Liver (tissue), 9 donors: Measurements from ENCODE around the gene LIMS2. TPM values are rescaled to one million over a fixed set of nuclear protein-coding genes. Genes with fewer than 3 reads are reported as not detected.

Experiments
- DNase-seq: peaks from one replicate; pipeline ENCODE4 v3.0.0-alpha.2; 2017; ENCODE audit warnings: low spot score
- H3K27ac ChIP-seq, 2 donors: one replicate each; pipeline ENCODE4 v1.7.0; 2013; ENCODE audit warnings: inconsistent platforms in 2 of 2, low read length in 2 of 2, control low read depth in 1 of 2, low read depth in 1 of 2, mild to moderate bottlenecking in 1 of 2
- H3K27me3 ChIP-seq, 4 donors: one replicate each; pipeline versions ENCODE4 v1.6.1 to v1.7.0; 2013; ENCODE audit warnings: low read length in 3 of 4, inconsistent platforms in 1 of 4, mild to moderate bottlenecking in 1 of 4, moderate library complexity in 1 of 4; ENCODE audit not compliant: control insufficient read depth in 4 of 4, insufficient read depth in 4 of 4
- H3K36me3 ChIP-seq, 4 donors: one replicate each; pipeline versions ENCODE4 v1.6.1 to v1.7.0; 2013; ENCODE audit warnings: low read length in 3 of 4, mild to moderate bottlenecking in 3 of 4, low read depth in 1 of 4, moderate library complexity in 1 of 4; ENCODE audit not compliant: control insufficient read depth in 4 of 4, insufficient read depth in 3 of 4
- H3K4me1 ChIP-seq, 4 donors: one replicate each; pipeline versions ENCODE4 v1.6.1 to v1.7.0; 2013; ENCODE audit warnings: low read length in 3 of 4, mild to moderate bottlenecking in 3 of 4, moderate library complexity in 1 of 4; ENCODE audit not compliant: control insufficient read depth in 4 of 4, insufficient read depth in 4 of 4
- H3K4me3 ChIP-seq, 3 donors: one replicate each; pipeline versions ENCODE4 v1.6.1 to v1.7.0; 2013; ENCODE audit warnings: low read length in 3 of 3, control low read depth in 1 of 3, low read depth in 1 of 3, mild to moderate bottlenecking in 1 of 3
- H3K9ac ChIP-seq, 2 donors: one replicate each; pipeline ENCODE4 v1.7.0; 2013; ENCODE audit warnings: low read length in 2 of 2, mild to moderate bottlenecking in 2 of 2, moderate library complexity in 2 of 2, control low read depth in 1 of 2, low read depth in 1 of 2
- H3K9me3 ChIP-seq, 4 donors: one replicate each; pipeline versions ENCODE4 v1.6.1 to v1.7.0; 2013; ENCODE audit warnings: low read length in 3 of 4; ENCODE audit not compliant: control insufficient read depth in 4 of 4
- EGR1 ChIP-seq, 2 donors: IDR thresholded peaks; 2 replicates each; pipeline ENCODE4 v1.6.1; 2016 to 2018; ENCODE audit warnings: antibody characterized with exemption in 2 of 2, low read depth in 2 of 2
- FOXA1 ChIP-seq: IDR thresholded peaks from 2 replicates; pipeline ENCODE4 v1.6.1; 2016; ENCODE audit warnings: antibody characterized with exemption
- FOXA2 ChIP-seq: IDR thresholded peaks from 2 replicates; pipeline ENCODE4 v1.6.1; 2016; ENCODE audit warnings: antibody characterized with exemption
- HNF4A ChIP-seq, 2 donors: conservative IDR thresholded peaks; 2 replicates each; pipeline ENCODE4 v1.6.1; 2016; ENCODE audit warnings: antibody characterized with exemption in 2 of 2, mild to moderate bottlenecking in 2 of 2
- HNF4G ChIP-seq: IDR thresholded peaks from 2 replicates; pipeline ENCODE4 v1.6.1; 2016; ENCODE audit warnings: antibody characterized with exemption
- JUND ChIP-seq, 2 donors: IDR thresholded peaks; 2 replicates each; pipeline ENCODE4 v1.6.1; 2016; ENCODE audit warnings: antibody characterized with exemption in 2 of 2
- NR2F2 ChIP-seq: IDR thresholded peaks from 2 replicates; pipeline ENCODE4 v1.6.1; 2016; ENCODE audit warnings: antibody characterized with exemption
- RAD21 ChIP-seq, 2 donors: IDR thresholded peaks; 2 replicates each; pipeline ENCODE4 v1.6.1; 2016; ENCODE audit warnings: antibody characterized with exemption in 2 of 2, mild to moderate bottlenecking in 2 of 2
- RXRA ChIP-seq, 2 donors: IDR thresholded peaks; 2 replicates each; pipeline ENCODE4 v1.6.1; 2017 to 2018; ENCODE audit warnings: antibody characterized with exemption in 2 of 2, mild to moderate bottlenecking in 1 of 2
- SP1 ChIP-seq: IDR thresholded peaks from 2 replicates; pipeline ENCODE4 v1.6.1; 2018; ENCODE audit warnings: antibody characterized with exemption, mild to moderate bottlenecking
- TAF1 ChIP-seq: conservative IDR thresholded peaks from 2 replicates; pipeline ENCODE4 v1.6.1; 2016; ENCODE audit warnings: antibody characterized with exemption, mild to moderate bottlenecking
- YY1 ChIP-seq: IDR thresholded peaks from 2 replicates; pipeline ENCODE4 v1.6.1; 2016; ENCODE audit warnings: antibody characterized with exemption, mild to moderate bottlenecking
- WGBS: extraction: QIAGEN DNeasy Blood & Tissue Kit; methylation state at CpG from one replicate; pipeline ENCODE4 v1.1.7; 2013; 5-methylcytosine and 5-hydroxymethylcytosine counted together
- polyA plus RNA-seq, 2 donors: library from polyadenylated mRNA; stranded (reverse) in 1 of 2; unstranded in 1 of 2; fragments of 200-250 nt in 1 of 2; fragments of >200 nt in 1 of 2; fragmentation: Nextera tagmentation in 1 of 2; extraction: Ambion mirVana in 1 of 2; gene quantifications; one replicate each; pipeline versions ENCODE4 v1.2.1 to v1.2.3, GENCODE V29; 2013 to 2015
- total RNA-seq, 2 donors: library from RNA; depleted of rRNA; stranded (reverse); fragments of >200 nt; gene quantifications; one replicate each; pipeline ENCODE4 v1.2.3, GENCODE V29; 2014
- TF ChIP-seq, protein P1 (sequence below): IDR thresholded peaks from 2 replicates; pipeline ENCODE4 v1.6.1; 2016; ENCODE audit warnings: antibody characterized with exemption, mild to moderate bottlenecking
- TF ChIP-seq, protein P2 (sequence below): IDR thresholded peaks from 2 replicates; pipeline ENCODE4 v1.6.1; 2016; ENCODE audit warnings: antibody characterized with exemption
- TF ChIP-seq, protein P3 (sequence below): IDR thresholded peaks from 2 replicates; pipeline ENCODE4 v1.6.1; 2016; ENCODE audit warnings: antibody characterized with exemption
- TF ChIP-seq, protein P4 (sequence below): IDR thresholded peaks from 2 replicates; pipeline ENCODE4 v1.6.1; 2016; ENCODE audit warnings: antibody characterized with exemption
- donor health status: healthy.
- donor health status: healthy.
- donor health status: healthy.
- donor health status: healthy.
- donor health status: healthy.

The LIMS2 gene
- total and polyA plus RNA-seq, 4 donors, result 1.4 to 17.9 (median 16.1) TPM

DNA sequence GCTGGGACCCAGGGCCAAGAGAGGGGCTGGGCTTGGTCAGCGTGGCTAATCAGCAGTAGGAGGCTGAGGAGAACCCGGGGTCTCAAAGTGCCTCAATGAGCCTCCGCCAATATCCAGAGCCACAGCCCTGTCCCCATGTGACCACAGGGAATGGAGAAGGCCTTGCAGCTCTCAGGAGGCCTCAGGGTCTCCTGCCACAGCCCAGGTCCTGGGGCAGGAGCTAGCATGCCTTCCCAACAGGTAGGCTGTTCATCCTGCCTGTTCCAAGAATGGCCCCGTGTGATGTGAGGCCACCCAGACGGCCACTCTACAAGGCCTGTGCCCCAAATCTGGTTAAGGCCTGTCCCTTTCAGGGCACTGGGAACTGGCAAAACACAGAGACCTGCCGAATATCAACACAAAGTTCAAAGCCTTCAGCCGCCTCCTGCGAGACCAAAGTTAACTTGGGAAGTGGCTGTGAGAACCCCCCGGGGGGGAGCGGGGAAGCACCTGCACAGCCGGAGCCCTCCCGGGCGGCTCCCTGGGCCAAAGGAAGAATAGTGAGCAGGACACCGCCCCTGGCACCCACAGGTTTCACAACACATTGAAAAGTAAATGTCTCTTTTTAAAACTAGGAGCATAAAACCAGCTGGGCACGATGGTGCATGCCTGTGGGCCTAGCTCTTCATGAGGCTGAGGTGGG is 4.5 kb upstream of the LIMS2 start:
- Histone ChIP-seq H3K9me3 (no peaks in the 10 kb centered on the region), H3K36me3 (no peaks in the 10 kb centered on the region), H3K27ac (no peak overlapping the region), H3K4me3 (no peak overlapping the region), H3K27me3 (no peaks in the 10 kb centered on the region), H3K4me1 (peaks cover 0 to 7% (median 6%) of the 10 kb centered on the region in 4 donors), H3K9ac (no peak overlapping the region)
- 91% methylated on average over 15 of the region's 15 CpGs for WGBS
- no peak for TF ChIP-seq NR2F2
- no peak for TF ChIP-seq FOXA2
- no peak for TF ChIP-seq RXRA (IDR thresholded peaks at IDR 0.05)
- no peak for TF ChIP-seq JUND (IDR thresholded peaks at IDR 0.05)
- DNase-seq, result no peak

DNA sequence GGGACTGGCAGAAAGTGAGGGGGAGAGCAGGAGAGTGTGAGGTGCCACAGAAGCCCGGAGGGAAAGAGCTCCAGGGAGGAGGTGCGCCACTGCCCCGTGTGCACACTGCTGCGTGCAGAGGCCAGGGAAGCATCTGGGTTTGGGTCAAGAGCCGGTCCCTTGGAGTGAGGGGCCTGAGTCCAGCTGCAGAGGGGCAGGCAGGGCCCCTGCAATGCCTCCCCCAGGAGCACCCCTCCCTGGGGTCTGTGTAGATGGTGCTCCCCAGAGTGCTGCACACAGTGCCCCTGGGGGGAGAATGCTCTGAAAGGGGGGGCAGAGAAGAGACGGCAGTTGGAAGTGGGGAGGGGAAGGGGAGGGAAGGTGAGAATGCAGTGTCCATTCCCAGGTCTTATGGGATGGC is 3.7 kb upstream of the LIMS2 start:
- H3K9ac ChIP-seq, result no peak overlapping the region
- no peak for DNase-seq
- H3K36me3 ChIP-seq, result no peaks in the 10 kb centered on the region
- H3K27ac ChIP-seq, result no peak overlapping the region
- no peak overlapping the region for H3K4me3 ChIP-seq
- H3K4me1 ChIP-seq, result peaks cover 2 to 15% (median 12%) of the 10 kb centered on the region in 4 donors
- TF ChIP-seq HNF4G (no peak), HNF4A (conservative IDR thresholded peaks at IDR 0.05) (no peak), NR2F2 (no peak), RAD21 (IDR thresholded peaks at IDR 0.05) (no peak), TAF1 (no peak), RXRA (IDR thresholded peaks at IDR 0.05) (no peak), SP1 (no peak), EGR1 (IDR thresholded peaks at IDR 0.05; ENCODE audit: low read depth in 2 of 2) (no peak), YY1 (no peak), FOXA2 (no peak), FOXA1 (no peak)
- TF ChIP-seq, protein P1, sequence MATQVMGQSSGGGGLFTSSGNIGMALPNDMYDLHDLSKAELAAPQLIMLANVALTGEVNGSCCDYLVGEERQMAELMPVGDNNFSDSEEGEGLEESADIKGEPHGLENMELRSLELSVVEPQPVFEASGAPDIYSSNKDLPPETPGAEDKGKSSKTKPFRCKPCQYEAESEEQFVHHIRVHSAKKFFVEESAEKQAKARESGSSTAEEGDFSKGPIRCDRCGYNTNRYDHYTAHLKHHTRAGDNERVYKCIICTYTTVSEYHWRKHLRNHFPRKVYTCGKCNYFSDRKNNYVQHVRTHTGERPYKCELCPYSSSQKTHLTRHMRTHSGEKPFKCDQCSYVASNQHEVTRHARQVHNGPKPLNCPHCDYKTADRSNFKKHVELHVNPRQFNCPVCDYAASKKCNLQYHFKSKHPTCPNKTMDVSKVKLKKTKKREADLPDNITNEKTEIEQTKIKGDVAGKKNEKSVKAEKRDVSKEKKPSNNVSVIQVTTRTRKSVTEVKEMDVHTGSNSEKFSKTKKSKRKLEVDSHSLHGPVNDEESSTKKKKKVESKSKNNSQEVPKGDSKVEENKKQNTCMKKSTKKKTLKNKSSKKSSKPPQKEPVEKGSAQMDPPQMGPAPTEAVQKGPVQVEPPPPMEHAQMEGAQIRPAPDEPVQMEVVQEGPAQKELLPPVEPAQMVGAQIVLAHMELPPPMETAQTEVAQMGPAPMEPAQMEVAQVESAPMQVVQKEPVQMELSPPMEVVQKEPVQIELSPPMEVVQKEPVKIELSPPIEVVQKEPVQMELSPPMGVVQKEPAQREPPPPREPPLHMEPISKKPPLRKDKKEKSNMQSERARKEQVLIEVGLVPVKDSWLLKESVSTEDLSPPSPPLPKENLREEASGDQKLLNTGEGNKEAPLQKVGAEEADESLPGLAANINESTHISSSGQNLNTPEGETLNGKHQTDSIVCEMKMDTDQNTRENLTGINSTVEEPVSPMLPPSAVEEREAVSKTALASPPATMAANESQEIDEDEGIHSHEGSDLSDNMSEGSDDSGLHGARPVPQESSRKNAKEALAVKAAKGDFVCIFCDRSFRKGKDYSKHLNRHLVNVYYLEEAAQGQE, result no peak
- TF ChIP-seq, protein P2, sequence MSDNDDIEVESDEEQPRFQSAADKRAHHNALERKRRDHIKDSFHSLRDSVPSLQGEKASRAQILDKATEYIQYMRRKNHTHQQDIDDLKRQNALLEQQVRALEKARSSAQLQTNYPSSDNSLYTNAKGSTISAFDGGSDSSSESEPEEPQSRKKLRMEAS, result no peak
- no peaks in the 10 kb centered on the region for H3K9me3 ChIP-seq
- no peaks in the 10 kb centered on the region for H3K27me3 ChIP-seq
- 91% methylated on average over 6 of the region's 6 CpGs for WGBS

DNA sequence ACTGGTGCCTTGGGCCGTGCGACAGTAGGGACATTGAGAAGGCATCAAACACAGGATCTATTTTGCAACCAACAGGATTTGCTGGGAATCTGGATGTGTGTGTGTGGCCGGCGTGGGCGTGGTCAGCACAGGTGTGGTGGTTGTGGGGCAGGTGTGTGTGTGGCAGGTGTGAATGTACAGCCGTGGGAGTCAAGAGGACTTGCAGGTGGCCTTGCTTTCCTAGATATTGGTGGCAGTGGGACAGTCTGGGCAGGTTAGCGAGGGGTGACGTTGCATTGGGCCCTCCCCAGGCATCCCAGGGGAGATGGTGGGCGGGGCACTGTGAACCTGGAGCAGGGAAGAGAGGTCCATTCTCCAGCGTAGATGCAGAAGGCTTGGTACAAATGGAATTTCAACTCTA is 3.2 kb upstream of the LIMS2 start:
- H3K27me3 ChIP-seq, result no peaks in the 10 kb centered on the region
- no peaks in the 10 kb centered on the region for H3K36me3 ChIP-seq
- no peak overlapping the region for H3K4me3 ChIP-seq
- no peak for DNase-seq
- no peak overlapping the region for H3K9ac ChIP-seq
- peaks cover 2 to 19% (median 16%) of the 10 kb centered on the region in 4 donors for H3K4me1 ChIP-seq
- no peak overlapping the region for H3K27ac ChIP-seq
- H3K9me3 ChIP-seq, result no peaks in the 10 kb centered on the region
- WGBS, result 76% methylated on average over 10 of the region's 10 CpGs
- no peak for TF ChIP-seq YY1
- TF ChIP-seq, protein P3, sequence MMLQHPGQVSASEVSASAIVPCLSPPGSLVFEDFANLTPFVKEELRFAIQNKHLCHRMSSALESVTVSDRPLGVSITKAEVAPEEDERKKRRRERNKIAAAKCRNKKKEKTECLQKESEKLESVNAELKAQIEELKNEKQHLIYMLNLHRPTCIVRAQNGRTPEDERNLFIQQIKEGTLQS, result no peak
- TF ChIP-seq JUND (IDR thresholded peaks at IDR 0.05), result no peak
- no peak for TF ChIP-seq HNF4G
- TF ChIP-seq, protein P1, result no peak
- TF ChIP-seq, protein P4, sequence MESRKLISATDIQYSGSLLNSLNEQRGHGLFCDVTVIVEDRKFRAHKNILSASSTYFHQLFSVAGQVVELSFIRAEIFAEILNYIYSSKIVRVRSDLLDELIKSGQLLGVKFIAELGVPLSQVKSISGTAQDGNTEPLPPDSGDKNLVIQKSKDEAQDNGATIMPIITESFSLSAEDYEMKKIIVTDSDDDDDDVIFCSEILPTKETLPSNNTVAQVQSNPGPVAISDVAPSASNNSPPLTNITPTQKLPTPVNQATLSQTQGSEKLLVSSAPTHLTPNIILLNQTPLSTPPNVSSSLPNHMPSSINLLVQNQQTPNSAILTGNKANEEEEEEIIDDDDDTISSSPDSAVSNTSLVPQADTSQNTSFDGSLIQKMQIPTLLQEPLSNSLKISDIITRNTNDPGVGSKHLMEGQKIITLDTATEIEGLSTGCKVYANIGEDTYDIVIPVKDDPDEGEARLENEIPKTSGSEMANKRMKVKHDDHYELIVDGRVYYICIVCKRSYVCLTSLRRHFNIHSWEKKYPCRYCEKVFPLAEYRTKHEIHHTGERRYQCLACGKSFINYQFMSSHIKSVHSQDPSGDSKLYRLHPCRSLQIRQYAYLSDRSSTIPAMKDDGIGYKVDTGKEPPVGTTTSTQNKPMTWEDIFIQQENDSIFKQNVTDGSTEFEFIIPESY, result no peak
- no peak for TF ChIP-seq EGR1 (IDR thresholded peaks at IDR 0.05; ENCODE audit: low read depth in 2 of 2)
- no peak for TF ChIP-seq HNF4A (conservative IDR thresholded peaks at IDR 0.05)
- no peak for TF ChIP-seq FOXA1
- TF ChIP-seq RAD21 (IDR thresholded peaks at IDR 0.05), result no peak
- no peak for TF ChIP-seq RXRA (IDR thresholded peaks at IDR 0.05)
- TF ChIP-seq, protein P2, result no peak
- TF ChIP-seq SP1, result no peak
